MM.1S (cell line): ENCODE measurements around the gene EMP2.

Experiments used
- EZH2 ChIP-seq: fragments of 300-600 bp; sonication (generic); optimal IDR thresholded peaks from 2 replicates; pipeline ENCODE3; 2017; ENCODE audit warnings: low read depth, mild to moderate bottlenecking, antibody characterized with exemption, low read length, mixed read lengths
- TF ChIP-seq, protein P1 (sequence below): fragments of 300-600 bp; sonication (generic); IDR thresholded peaks from 2 replicates; pipeline ENCODE4 v1.5.1; 2016; ENCODE audit warnings: antibody characterized with exemption, low read length, mixed read lengths

DNA sequence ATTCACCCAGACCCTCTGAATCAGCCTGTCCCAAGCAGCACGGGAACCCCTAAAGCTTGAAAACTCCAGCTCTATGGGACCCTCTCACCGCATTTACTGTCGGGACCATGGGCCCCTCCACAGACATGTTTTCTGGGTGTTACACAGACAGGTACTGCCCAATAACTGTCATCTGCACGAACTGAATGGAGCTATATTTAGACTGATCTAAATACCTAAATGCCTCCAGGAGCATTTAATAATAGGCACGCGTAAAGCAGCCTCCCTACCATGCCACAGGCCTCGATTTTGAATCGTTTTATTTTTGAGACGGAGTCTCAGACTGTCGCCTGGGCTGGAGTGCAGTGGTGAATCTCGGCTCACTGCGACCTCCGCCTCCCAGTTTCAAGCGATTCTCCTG, 49.7 kb downstream of the EMP2 start:
- TF ChIP-seq, protein P1, sequence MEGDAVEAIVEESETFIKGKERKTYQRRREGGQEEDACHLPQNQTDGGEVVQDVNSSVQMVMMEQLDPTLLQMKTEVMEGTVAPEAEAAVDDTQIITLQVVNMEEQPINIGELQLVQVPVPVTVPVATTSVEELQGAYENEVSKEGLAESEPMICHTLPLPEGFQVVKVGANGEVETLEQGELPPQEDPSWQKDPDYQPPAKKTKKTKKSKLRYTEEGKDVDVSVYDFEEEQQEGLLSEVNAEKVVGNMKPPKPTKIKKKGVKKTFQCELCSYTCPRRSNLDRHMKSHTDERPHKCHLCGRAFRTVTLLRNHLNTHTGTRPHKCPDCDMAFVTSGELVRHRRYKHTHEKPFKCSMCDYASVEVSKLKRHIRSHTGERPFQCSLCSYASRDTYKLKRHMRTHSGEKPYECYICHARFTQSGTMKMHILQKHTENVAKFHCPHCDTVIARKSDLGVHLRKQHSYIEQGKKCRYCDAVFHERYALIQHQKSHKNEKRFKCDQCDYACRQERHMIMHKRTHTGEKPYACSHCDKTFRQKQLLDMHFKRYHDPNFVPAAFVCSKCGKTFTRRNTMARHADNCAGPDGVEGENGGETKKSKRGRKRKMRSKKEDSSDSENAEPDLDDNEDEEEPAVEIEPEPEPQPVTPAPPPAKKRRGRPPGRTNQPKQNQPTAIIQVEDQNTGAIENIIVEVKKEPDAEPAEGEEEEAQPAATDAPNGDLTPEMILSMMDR, result no peak
- TF ChIP-seq EZH2, result no peak
